ENCODE measurements around the gene TSPAN7.

TSPAN7 gene

DNA sequence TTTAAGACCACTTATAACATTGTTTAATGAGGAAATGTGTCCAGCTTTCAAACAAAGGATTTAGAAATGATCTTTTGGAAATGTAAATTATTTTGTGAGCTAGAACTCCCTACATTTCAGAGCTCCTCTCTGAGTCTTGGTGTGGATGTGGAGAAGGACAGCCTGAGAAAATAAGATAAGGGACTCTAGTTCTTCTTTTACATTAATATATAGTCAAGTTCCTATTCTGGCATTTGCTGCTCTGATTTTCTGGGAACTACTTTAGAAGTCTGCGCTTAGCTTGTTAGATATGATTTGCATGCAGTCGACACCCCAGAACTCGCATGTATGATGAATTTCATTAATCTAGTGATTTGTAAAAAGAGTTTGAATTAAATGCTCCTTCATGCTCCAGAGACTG, 45.5 kb downstream of the TSPAN7 start:
- TF ChIP-seq CTCF (IDR thresholded peaks at IDR 0.05; ENCODE audit: low read depth, low read length, missing control alignments): no peak
- no peak overlapping the region for H3K4me3 ChIP-seq (replicated peaks; ENCODE audit: low read depth, low read length)
- DNase-seq (ENCODE audit: extremely low read depth, low read depth): no peak

GRCh38 chrX:38607976-38608375, 46.6 kb downstream of the TSPAN7 start:
- DNase-seq (ENCODE audit: extremely low read depth, low read depth): no peak
- no peak overlapping the region for H3K4me3 ChIP-seq (replicated peaks; ENCODE audit: low read depth, low read length)
- TF ChIP-seq CTCF (IDR thresholded peaks at IDR 0.05; ENCODE audit: low read depth, low read length, missing control alignments): no peak

- H3K4me3 ChIP-seq (replicated peaks; ENCODE audit: low read depth, low read length): no peak overlapping the region
- DNase-seq (ENCODE audit: extremely low read depth, low read depth): no peak
- TF ChIP-seq CTCF (IDR thresholded peaks at IDR 0.05; ENCODE audit: low read depth, low read length, missing control alignments): no peak
Observed at GRCh38 chrX:38610849-38611248, 49.5 kb downstream of the TSPAN7 start.

GRCh38 chrX:38612281-38612680, 50.9 kb downstream of the TSPAN7 start:
- no peak for TF ChIP-seq CTCF (IDR thresholded peaks at IDR 0.05; ENCODE audit: low read depth, low read length, missing control alignments)
- no peak for DNase-seq (ENCODE audit: extremely low read depth, low read depth)
- H3K4me3 ChIP-seq (replicated peaks; ENCODE audit: low read depth, low read length): no peak overlapping the region

DNA sequence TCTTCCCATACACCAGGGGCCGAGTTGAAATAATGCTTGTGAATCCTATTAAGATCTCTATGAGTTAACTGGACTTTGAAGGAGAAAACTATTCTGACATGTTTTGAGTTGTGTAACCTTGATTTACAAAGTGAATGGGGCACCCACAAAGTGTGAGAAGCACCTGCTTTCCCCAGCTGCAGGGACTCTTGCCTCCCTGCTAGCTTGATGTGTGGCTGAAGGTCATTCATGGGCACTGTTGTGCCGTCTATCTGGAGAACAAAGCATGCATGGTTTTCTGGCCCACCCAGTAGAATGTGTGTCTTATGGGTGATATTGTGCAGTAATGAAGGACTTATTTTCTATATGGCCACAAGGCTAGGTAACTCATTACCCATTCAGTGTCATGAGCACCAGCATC, 53.1 kb downstream of the TSPAN7 start:
- DNase-seq (ENCODE audit: extremely low read depth, low read depth): no peak
- no peak for TF ChIP-seq CTCF (IDR thresholded peaks at IDR 0.05; ENCODE audit: low read depth, low read length, missing control alignments)
- no peak overlapping the region for H3K4me3 ChIP-seq (replicated peaks; ENCODE audit: low read depth, low read length)

DNA sequence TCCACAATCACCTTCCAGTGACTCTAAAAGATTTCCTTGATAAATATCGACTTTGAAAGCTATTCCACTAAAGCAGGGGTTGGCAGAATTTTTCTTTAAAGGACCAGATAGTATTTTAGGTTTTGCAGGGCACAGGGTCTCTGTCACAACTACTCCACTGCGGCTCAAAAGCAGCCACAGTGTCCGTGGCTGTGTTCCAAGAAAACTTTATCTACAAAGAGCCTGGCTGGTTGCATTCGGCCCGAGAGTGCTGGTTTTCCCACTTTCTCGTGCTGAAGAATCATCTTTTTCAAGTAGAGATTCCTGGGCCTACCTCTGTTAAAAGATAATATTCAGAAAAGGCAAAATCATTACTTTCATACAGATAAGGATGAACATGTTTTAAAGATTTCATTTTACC, 55.6 kb downstream of the TSPAN7 start:
- no peak for DNase-seq (ENCODE audit: extremely low read depth, low read depth)
- no peak for TF ChIP-seq CTCF (IDR thresholded peaks at IDR 0.05; ENCODE audit: low read depth, low read length, missing control alignments)

DNA sequence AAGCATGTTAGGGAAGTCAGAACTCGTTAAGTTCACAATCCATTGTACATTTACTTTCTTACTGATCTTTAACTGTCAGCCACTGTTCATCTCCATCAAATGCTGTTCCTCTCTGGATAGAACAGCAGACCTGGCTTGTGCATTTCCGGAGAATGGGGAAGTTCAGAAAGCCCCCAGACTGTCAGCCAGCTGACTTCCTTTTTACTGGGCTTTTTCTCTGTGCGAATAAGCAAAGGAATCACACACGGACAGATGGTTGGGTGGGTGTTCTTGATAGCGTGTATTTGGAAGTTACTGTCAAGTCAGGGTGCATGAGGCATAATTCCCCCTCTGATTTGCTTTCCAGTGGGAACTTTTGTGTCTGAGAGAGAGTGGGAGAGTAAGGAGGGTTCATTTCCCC, 56.8 kb downstream of the TSPAN7 start:
- no peak for TF ChIP-seq CTCF (IDR thresholded peaks at IDR 0.05; ENCODE audit: low read depth, low read length, missing control alignments)
- DNase-seq (ENCODE audit: extremely low read depth, low read depth): no peak
- no peak overlapping the region for H3K4me3 ChIP-seq (replicated peaks; ENCODE audit: low read depth, low read length)

More for the DNA sequence above, 55.6 kb downstream of the TSPAN7 start:
- H3K4me3 ChIP-seq (replicated peaks; ENCODE audit: low read depth, low read length): no peak overlapping the region

All from HFF-Myc (cell line).